Measurements from ENCODE around the gene CCDC88B.

Gene CCDC88B

DNA sequence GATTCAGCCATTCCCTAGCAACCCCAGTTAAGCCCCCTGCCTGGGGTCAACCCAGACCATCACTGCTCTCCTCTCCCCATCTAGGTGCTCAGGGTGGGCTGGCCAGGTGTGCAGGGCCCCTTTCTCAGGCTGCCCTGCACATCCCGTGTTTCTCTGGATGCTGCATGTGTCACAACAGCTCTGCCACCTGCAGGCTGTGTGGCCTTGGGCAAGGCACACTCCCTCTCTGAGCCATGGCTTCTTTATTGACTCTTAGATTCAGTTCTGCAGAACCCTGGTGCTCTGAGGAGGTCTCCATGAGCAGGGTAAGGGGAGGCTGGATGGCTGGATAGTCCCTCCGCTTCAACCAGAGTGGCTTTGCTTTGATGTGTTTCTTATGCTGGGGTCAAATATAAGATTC, 43.6 kb downstream of the CCDC88B start:
- H3K9ac ChIP-seq (ENCODE audit: low read depth in 1 of 2, low read length in 2 of 2): no peak overlapping the region
- no peaks in the 10 kb centered on the region for H3K4me1 ChIP-seq (ENCODE audit: control insufficient read depth in 2 of 2, insufficient read depth in 2 of 2, low read length in 2 of 2)
- no peaks in the 10 kb centered on the region for H3K36me3 ChIP-seq (ENCODE audit: control insufficient read depth in 2 of 2, insufficient read depth in 2 of 2, low read length in 2 of 2)
- H3K4me3 ChIP-seq (ENCODE audit: low read length in 2 of 2): no peak overlapping the region
- H3K27ac ChIP-seq (ENCODE audit: low read depth in 2 of 2, low read length in 2 of 2): no peak overlapping the region
- H3K27me3 ChIP-seq (ENCODE audit: control insufficient read depth in 2 of 2, insufficient read depth in 2 of 2, low read length in 2 of 2): peaks cover 0 to under 1% of the 10 kb centered on the region in 2 donors
- no peaks in the 10 kb centered on the region for H3K9me3 ChIP-seq (ENCODE audit: control insufficient read depth in 2 of 2, low read length in 2 of 2)

DNA sequence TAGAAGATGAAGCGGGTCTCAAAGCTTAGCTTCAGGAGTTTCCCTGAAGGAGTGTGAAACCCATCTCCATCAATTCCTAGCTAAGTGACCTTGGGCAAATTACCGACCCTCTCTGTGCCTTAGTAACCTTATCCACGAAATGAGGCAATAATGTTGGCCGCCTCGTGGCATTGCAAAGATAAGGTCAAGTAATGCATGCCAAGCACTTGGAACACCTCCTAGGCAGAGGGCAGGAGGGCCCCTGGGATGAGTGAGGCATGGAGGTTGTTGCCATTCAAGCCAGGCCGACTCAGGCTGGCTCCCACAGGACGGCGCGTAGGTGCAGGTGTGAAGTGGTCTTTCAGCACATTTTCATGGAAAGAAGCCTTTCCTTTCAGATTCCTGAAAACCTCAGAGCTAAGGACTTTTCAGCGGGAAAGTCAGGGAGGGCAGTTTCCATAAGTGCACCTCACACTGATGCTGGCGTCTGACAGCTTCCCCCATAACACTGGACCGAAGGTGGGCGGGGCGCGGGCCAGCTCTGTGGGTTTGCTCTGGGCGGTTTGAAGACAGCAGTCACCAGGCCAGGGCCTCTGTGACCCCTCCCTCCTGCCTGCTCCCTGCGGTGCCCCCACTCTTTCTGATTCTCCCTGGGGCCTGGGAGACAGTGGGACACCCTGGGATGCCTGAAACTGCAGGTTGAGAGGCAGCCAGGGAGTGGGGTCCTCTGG, 44.2 kb downstream of the CCDC88B start:
- H3K36me3 ChIP-seq (ENCODE audit: control insufficient read depth in 2 of 2, insufficient read depth in 2 of 2, low read length in 2 of 2): no peaks in the 10 kb centered on the region
- H3K9ac ChIP-seq (ENCODE audit: low read depth in 1 of 2, low read length in 2 of 2): no peak overlapping the region
- H3K27me3 ChIP-seq (ENCODE audit: control insufficient read depth in 2 of 2, insufficient read depth in 2 of 2, low read length in 2 of 2): peaks cover 0 to 5% of the 10 kb centered on the region in 2 donors
- no peak overlapping the region for H3K4me3 ChIP-seq (ENCODE audit: low read length in 2 of 2)
- no peaks in the 10 kb centered on the region for H3K9me3 ChIP-seq (ENCODE audit: control insufficient read depth in 2 of 2, low read length in 2 of 2)
- no peaks in the 10 kb centered on the region for H3K4me1 ChIP-seq (ENCODE audit: control insufficient read depth in 2 of 2, insufficient read depth in 2 of 2, low read length in 2 of 2)
- no peak overlapping the region for H3K27ac ChIP-seq (ENCODE audit: low read depth in 2 of 2, low read length in 2 of 2)

DNA sequence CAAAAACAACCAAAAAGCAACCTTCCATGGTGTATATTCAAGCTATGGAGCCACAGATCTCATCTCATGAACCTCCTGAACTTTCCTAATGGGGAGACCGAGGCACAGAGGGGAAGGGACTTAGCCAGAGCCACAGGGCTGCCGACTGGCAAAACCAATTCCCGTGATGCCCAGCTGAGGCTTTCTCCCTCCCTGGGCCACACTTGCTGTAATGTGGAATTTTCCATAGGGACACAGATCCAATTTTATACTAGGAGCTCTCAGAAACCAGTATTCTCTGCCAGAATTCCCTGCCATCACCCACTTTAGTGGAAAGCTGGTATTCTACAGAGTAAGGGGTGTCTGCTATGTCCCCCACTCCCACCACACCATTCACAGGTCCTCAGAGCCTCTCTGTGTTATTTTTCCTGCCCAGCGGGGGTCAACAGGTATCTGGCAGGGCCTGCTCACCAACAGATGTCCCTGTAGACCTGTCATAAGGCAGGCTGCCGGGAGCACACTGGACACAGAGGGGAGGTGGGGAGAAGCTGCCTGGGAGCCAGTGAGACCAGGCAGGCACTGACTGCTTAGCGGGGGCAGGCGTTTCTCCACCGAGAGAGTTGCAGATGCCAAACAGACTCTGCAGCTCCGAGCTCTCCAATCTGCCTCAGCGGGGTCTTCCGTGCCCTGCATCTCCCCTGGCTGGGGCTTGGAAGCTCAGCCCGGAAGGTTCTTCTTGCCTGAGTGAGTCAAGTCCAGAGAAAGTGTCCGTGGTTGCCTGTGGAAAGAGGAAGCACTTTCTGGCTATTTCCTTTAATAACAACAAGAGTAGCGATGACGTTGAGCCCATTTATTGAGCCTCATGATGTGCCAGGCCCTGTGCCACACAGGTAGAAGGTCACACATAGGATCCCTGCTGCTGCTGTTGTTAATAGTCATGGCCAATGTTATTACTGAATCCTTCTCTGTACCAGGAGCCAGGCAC, 45.3 kb downstream of the CCDC88B start:
- peaks cover 0 to 5% of the 10 kb centered on the region in 2 donors for H3K27me3 ChIP-seq (ENCODE audit: control insufficient read depth in 2 of 2, insufficient read depth in 2 of 2, low read length in 2 of 2)

DNA sequence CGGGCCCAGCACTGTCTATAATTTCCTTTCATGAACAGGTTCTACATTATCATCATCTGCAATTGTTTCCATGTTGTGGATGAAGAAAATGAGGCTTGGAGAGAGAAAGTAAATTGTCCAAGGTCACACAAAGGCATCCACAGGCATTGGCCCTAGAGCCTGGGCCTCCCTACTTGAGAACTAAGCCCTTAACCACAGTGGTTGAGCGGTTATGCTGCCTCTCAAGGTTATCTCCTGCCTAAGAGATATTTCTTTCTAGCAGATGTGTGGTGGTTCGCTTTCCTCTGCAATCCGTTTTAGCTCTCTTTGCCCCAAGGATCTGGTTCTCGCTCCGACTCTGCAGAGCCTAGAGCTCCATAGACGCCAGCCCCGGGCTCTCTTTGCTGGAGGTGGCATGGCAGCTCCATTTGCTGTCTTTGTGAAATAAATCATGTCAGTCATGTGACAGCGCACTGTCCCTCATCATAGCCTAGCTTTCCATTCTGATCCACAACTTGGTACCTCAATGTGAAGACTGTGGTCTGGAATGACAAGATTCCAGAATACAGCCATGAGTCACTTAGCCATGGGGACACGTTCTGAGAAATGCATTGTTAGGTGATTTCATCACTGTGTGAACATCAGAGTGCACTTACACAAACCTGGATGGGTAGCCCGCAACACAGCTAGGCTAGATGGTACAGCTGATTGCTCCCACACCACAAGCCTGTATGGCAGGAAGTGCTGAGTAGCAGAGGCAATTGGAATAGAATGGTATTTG, 46.1 kb downstream of the CCDC88B start:
- Histone ChIP-seq H3K36me3 (ENCODE audit: control insufficient read depth in 2 of 2, insufficient read depth in 2 of 2, low read length in 2 of 2) (no peaks in the 10 kb centered on the region), H3K4me3 (ENCODE audit: low read length in 2 of 2) (no peak overlapping the region), H3K9ac (ENCODE audit: low read depth in 1 of 2, low read length in 2 of 2) (no peak overlapping the region), H3K27ac (ENCODE audit: low read depth in 2 of 2, low read length in 2 of 2) (no peak overlapping the region), H3K9me3 (ENCODE audit: control insufficient read depth in 2 of 2, low read length in 2 of 2) (no peaks in the 10 kb centered on the region), H3K4me1 (ENCODE audit: control insufficient read depth in 2 of 2, insufficient read depth in 2 of 2, low read length in 2 of 2) (no peaks in the 10 kb centered on the region), H3K27me3 (ENCODE audit: control insufficient read depth in 2 of 2, insufficient read depth in 2 of 2, low read length in 2 of 2) (peaks cover 0 to 5% of the 10 kb centered on the region in 2 donors)

More for the DNA sequence above, 45.3 kb downstream of the CCDC88B start:
- no peak overlapping the region for H3K27ac ChIP-seq (ENCODE audit: low read depth in 2 of 2, low read length in 2 of 2)
- H3K9ac ChIP-seq (ENCODE audit: low read depth in 1 of 2, low read length in 2 of 2): no peak overlapping the region
- H3K4me3 ChIP-seq (ENCODE audit: low read length in 2 of 2): no peak overlapping the region
- H3K36me3 ChIP-seq (ENCODE audit: control insufficient read depth in 2 of 2, insufficient read depth in 2 of 2, low read length in 2 of 2): no peaks in the 10 kb centered on the region
- no peaks in the 10 kb centered on the region for H3K4me1 ChIP-seq (ENCODE audit: control insufficient read depth in 2 of 2, insufficient read depth in 2 of 2, low read length in 2 of 2)
- no peaks in the 10 kb centered on the region for H3K9me3 ChIP-seq (ENCODE audit: control insufficient read depth in 2 of 2, low read length in 2 of 2)

DNA sequence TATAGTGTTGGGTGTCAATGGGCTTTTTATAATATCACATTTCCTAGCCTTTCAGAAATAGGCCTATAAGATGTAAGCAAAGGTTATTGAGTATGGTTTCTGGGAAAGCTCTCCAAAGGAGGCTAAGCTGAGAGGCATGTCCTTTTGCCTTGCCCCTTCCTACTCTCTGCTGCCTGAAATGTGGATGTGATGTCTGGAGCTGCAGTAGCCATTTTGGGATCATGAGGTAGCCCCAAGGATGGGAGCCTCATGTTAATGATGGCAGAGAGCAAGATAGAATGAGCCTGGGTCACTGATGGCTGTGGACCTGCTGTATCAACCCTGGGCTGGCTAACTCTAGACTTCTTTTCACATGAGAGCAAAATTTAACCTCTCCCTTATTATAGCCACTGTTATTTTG, 47.9 kb downstream of the CCDC88B start:
- H3K27ac ChIP-seq (ENCODE audit: low read depth in 2 of 2, low read length in 2 of 2): no peak overlapping the region
- no peaks in the 10 kb centered on the region for H3K36me3 ChIP-seq (ENCODE audit: control insufficient read depth in 2 of 2, insufficient read depth in 2 of 2, low read length in 2 of 2)
- no peaks in the 10 kb centered on the region for H3K9me3 ChIP-seq (ENCODE audit: control insufficient read depth in 2 of 2, low read length in 2 of 2)
- no peaks in the 10 kb centered on the region for H3K4me1 ChIP-seq (ENCODE audit: control insufficient read depth in 2 of 2, insufficient read depth in 2 of 2, low read length in 2 of 2)
- H3K9ac ChIP-seq (ENCODE audit: low read depth in 1 of 2, low read length in 2 of 2): no peak overlapping the region
- peaks cover 0 to 5% of the 10 kb centered on the region in 2 donors for H3K27me3 ChIP-seq (ENCODE audit: control insufficient read depth in 2 of 2, insufficient read depth in 2 of 2, low read length in 2 of 2)
- H3K4me3 ChIP-seq (ENCODE audit: low read length in 2 of 2): no peak overlapping the region

DNA sequence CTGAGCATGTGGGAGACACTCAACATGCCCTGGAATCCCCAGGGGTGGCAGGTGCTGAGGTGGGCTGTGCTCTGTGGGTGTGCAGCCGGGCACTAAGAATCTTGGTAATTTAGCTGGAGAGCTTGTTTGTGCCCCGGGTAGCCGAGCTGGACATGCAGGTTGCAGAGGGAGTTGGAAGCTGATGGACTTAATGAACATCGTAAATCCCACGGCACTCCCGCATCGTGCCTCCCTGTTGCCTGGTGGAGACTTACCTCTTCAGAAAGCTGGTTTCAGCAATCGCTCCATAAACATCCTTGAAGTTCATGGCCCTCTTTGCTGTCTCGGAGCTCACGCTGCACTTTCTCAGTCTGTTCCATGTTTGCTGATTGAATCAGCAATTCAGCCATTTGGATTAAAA, 48.9 kb downstream of the CCDC88B start:
- H3K9me3 ChIP-seq (ENCODE audit: control insufficient read depth in 2 of 2, low read length in 2 of 2): no peaks in the 10 kb centered on the region
- no peak overlapping the region for H3K9ac ChIP-seq (ENCODE audit: low read depth in 1 of 2, low read length in 2 of 2)
- no peak overlapping the region for H3K27ac ChIP-seq (ENCODE audit: low read depth in 2 of 2, low read length in 2 of 2)
- peaks cover 0 to 5% of the 10 kb centered on the region in 2 donors for H3K27me3 ChIP-seq (ENCODE audit: control insufficient read depth in 2 of 2, insufficient read depth in 2 of 2, low read length in 2 of 2)
- H3K36me3 ChIP-seq (ENCODE audit: control insufficient read depth in 2 of 2, insufficient read depth in 2 of 2, low read length in 2 of 2): no peaks in the 10 kb centered on the region
- no peak overlapping the region for H3K4me3 ChIP-seq (ENCODE audit: low read length in 2 of 2)
- no peaks in the 10 kb centered on the region for H3K4me1 ChIP-seq (ENCODE audit: control insufficient read depth in 2 of 2, insufficient read depth in 2 of 2, low read length in 2 of 2)

DNA sequence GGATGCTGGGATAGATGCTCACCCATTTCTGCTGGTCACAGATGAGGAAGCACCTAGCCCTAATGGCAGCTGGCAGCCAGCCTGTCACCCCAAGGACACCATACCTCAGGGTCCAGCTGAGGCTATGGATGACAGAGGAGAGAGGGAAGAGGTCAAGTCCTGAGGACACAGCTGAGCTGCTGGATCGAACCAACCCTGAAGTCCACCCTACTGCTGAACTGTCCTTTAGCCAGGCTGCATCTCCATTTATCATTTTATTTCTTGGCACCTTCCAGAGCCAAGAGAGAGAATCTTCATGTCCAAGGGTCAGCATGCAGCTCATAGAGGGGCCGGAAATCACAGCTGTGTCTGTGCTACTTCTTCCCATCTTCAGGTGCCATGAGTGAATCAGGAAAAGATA, 49.8 kb downstream of the CCDC88B start:
- no peaks in the 10 kb centered on the region for H3K36me3 ChIP-seq (ENCODE audit: control insufficient read depth in 2 of 2, insufficient read depth in 2 of 2, low read length in 2 of 2)
- H3K9ac ChIP-seq (ENCODE audit: low read depth in 1 of 2, low read length in 2 of 2): no peak overlapping the region
- H3K9me3 ChIP-seq (ENCODE audit: control insufficient read depth in 2 of 2, low read length in 2 of 2): no peaks in the 10 kb centered on the region
- H3K27me3 ChIP-seq (ENCODE audit: control insufficient read depth in 2 of 2, insufficient read depth in 2 of 2, low read length in 2 of 2): peaks cover 0 to 5% of the 10 kb centered on the region in 2 donors
- no peaks in the 10 kb centered on the region for H3K4me1 ChIP-seq (ENCODE audit: control insufficient read depth in 2 of 2, insufficient read depth in 2 of 2, low read length in 2 of 2)
- no peak overlapping the region for H3K27ac ChIP-seq (ENCODE audit: low read depth in 2 of 2, low read length in 2 of 2)
- H3K4me3 ChIP-seq (ENCODE audit: low read length in 2 of 2): no peak overlapping the region

DNA sequence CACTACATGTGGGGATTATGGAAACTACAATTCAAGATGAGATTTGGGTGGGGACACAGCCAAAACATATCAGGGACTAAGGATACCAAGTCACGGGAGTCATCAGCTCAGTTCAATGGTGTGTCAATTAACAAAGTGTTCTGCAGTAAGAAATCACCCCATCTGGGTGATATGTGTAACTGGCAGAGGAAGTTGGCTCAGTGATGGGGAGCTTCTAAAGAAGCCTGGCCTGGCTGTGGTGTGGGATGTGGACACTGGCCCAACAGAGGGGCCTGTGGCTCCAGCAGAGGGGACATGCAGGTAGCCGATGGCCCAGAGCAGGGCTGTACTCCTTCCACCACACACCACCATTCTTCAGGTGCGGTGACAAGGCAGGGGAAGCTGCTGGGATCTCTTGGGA, 50.6 kb downstream of the CCDC88B start:
- H3K27ac ChIP-seq (ENCODE audit: low read depth in 2 of 2, low read length in 2 of 2): no peak overlapping the region
- no peaks in the 10 kb centered on the region for H3K36me3 ChIP-seq (ENCODE audit: control insufficient read depth in 2 of 2, insufficient read depth in 2 of 2, low read length in 2 of 2)
- no peak overlapping the region for H3K4me3 ChIP-seq (ENCODE audit: low read length in 2 of 2)
- no peaks in the 10 kb centered on the region for H3K9me3 ChIP-seq (ENCODE audit: control insufficient read depth in 2 of 2, low read length in 2 of 2)
- H3K27me3 ChIP-seq (ENCODE audit: control insufficient read depth in 2 of 2, insufficient read depth in 2 of 2, low read length in 2 of 2): peaks cover 0 to 5% of the 10 kb centered on the region in 2 donors
- H3K9ac ChIP-seq (ENCODE audit: low read depth in 1 of 2, low read length in 2 of 2): no peak overlapping the region
- H3K4me1 ChIP-seq (ENCODE audit: control insufficient read depth in 2 of 2, insufficient read depth in 2 of 2, low read length in 2 of 2): no peaks in the 10 kb centered on the region

DNA sequence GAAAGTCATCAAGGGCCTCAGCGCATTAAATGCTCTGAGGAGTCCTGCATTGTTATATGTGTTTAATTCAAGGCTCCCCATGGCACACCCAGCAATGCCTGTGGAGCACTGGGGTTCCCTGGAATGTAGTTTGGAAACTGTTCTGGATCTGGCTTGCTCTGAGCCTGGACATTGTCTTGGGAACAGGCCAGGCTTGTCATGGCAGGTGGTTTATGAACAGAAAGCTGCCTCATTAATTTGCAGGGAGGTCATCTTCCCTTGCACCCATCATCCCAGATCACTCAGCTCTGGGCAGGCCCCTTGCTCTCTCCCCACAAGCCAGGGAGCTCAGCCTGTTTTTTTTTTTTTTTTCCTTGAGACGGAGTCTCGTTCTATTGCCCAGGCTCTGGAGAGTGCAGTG, 51.8 kb downstream of the CCDC88B start:
- Histone ChIP-seq H3K27ac (ENCODE audit: low read depth in 2 of 2, low read length in 2 of 2) (no peak overlapping the region), H3K36me3 (ENCODE audit: control insufficient read depth in 2 of 2, insufficient read depth in 2 of 2, low read length in 2 of 2) (no peaks in the 10 kb centered on the region), H3K9me3 (ENCODE audit: control insufficient read depth in 2 of 2, low read length in 2 of 2) (no peaks in the 10 kb centered on the region), H3K4me1 (ENCODE audit: control insufficient read depth in 2 of 2, insufficient read depth in 2 of 2, low read length in 2 of 2) (no peaks in the 10 kb centered on the region), H3K9ac (ENCODE audit: low read depth in 1 of 2, low read length in 2 of 2) (no peak overlapping the region), H3K27me3 (ENCODE audit: control insufficient read depth in 2 of 2, insufficient read depth in 2 of 2, low read length in 2 of 2) (peaks cover 0 to 5% of the 10 kb centered on the region in 2 donors), H3K4me3 (ENCODE audit: low read length in 2 of 2) (no peak overlapping the region)

Data from mucosa of rectum (tissue), 2 donors.